Stimulated activated CD4-positive, alpha-beta T cell treated with anti-CD3 and anti-CD28 coated beads, Interleukin-2, amount 100 ng/mL, for 48 hours (primary cell): ENCODE results near the gene GRIN2D.
"Not testable (repeated sequence)": the region's sequence is repeated elsewhere in the genome, so short reads cannot be mapped to it uniquely, and the experiment has no call there.

Experiments
- DNase-seq, 2 donors: peaks; one replicate each; pipeline ENCODE4 v3.0.0-alpha.2; 2020

The GRIN2D gene

DNA sequence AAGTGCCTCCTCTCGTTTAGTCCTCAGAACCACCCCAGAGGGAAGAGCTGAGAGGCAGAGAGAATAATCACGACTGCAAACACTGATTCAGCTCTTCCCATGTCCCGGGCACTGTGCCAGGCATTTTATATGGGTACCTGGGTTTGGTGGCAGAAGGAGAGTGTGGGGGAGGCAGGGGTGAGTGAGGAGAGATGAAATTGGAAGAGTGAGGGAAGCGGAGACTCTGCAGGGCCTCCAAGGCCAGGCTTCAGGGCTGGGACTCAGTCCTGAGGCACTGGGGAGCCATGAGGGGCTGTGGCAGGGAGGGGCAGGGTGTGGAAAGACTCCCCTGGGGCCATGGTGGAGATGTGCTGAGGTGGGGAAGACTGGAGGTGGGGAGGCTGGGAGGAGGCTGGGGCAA lies 20.6 kb upstream of the GRIN2D start:
- DNase-seq = no peak

DNA sequence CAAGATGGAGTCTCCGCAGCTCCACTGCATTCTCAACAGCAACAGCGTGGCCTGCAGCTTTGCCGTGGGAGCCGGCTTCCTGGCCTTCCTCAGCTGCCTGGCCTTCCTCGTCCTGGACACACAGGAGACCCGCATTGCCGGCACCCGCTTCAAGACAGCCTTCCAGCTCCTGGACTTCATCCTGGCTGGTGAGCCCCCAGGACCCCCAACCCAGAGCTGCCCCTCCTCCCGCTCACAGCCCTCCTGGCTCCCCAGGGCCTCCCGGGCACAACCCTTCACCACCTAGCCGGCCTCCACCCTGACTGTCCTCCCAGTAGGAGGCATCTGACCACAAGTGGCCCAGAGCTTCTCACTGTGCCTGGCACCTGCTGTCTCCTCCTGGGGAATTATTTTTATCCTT lies 19.9 kb upstream of the GRIN2D start:
- no peak for DNase-seq

DNA sequence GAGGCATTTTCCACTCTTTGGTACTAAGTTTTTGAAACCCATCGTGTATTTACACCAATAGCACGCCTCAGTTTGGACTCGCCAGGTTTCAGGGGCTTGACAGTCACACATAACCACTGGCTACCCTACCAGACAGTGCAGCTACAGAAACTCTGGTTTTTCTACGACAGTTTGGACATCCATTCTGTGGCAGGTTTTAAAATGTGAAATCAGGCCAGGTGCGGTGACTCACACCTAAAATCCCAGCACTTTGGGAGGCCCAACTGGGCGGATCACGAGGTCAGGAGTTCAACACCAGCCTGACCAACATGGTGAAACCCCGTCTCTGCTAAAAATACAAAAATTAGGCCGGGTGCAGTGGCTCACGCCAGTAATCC lies 15.3 kb upstream of the GRIN2D start:
- DNase-seq = no peak

DNA sequence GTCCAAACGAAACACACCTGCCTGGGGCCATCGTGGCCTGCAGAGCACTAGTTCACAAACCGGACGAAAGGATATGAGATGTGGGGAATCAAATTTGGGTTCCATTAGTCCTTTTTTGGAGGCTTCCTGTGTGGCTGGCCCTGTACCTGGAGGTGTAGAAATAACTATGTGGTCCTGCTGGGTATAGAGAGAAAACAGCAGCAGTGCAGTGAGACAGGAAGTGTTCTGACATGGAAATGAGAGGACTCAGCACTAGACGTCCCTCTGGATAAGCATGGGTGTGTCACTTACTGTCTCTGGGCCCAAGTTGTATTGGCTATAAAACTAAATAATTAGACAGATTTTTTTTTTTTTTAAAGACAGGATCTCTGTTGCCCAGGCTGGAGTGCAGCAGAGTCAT lies 14.4 kb upstream of the GRIN2D start:
- no peak for DNase-seq

DNA sequence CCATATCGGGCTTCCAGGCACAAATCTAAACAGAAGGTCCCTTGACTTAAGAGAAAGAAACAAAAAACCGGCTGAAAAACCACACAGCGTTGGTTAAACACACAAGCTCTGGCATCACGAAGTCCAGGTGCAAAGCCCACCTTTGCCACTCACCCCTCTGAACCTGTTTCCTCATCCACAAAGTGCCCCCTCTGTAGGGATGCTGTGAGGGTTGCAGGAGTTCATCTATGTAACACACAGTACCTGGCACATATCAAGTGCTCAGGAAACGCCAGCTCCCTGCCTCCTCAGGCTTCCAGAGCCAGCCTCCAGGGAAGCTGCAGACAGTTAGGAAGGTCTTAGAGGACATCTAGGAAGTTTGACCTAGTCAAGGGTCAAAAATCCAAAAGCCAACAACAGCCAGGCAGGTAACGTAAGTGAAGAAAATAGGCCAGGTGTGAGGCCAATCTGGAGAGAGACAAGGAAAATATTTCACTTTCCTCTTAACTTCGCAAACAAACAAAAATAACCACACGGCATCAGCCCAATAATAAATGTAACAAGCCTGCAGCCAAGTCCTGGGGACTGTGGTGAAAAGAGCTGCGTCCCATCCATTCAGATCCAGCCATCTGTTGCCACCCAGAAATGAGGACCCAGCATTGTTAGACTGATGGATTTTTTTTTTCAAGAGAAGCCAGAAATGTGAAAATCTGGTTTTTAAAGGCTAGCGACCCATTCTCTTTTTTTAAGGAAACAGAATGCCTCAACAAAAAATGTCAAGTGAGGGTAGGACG lies 12.1 kb upstream of the GRIN2D start:
- no peak for DNase-seq

DNA sequence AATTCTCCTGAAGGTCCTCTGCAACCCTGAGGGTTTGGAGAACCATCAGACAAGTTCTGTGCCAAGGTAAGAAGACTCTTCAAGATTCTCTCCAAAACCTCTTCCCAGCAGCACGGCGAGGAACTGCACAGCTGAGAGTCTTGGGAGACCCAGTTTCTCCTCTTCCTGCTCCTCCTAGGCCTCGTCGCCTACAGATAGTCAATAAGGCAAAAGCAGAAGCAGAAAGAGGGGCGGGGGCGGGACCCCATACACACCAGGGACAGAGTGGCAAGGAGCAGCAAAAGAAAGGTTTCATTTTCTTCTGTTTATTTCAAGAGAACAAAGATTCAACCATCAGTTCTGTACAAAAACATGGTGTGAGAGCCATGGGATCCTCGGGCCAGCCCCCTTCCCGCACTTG lies 11.2 kb upstream of the GRIN2D start:
- no peak for DNase-seq

DNA sequence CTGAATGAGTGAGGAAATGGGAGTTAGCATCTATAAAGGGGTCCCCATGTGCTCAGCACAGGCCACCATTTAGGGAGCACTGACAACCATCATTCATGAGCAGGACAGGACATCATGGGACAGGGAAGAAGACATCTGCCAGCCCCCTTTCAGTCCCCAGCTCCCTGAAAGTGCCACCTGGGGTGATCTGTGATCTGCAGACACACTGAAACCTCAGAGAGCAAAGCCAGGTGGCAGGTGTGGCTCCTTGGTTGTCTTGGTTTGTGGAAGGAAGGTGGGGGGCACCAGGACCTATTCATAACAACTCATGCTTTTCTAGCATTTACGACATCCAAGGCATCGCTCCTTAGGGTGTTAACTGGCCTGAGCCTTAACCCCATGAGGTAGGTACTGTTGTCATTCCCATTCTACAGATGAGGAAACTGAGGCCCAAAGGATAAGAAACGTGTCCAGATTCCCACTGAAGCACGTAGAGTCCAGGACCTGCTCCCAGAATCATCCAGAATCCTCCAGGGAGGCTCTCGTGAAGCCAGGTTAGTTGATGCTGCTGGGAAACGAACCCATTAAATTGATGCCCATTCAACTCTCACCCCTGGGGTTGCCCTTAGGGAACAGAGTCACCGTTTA lies 7.9 kb upstream of the GRIN2D start:
- no peak for DNase-seq

DNA sequence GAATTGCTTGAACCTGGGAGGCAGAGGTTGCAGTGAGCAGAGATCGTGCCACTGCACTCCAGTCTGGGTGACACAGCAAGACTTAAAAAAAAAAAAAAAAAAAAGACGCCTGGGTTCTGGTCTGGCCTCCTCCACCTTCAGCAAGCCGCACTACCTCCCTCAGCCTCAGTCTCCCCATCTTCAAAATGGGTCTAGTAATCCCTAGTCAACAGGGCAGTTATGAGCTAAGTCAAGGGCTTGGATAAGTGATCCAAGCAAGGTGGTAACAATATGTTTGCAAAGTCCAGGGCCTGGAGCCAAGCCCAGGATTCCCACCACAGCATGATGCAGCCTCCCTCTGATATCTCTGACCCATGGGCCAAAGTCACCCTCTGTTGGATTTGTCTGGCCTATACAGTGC lies 6.5 kb upstream of the GRIN2D start:
- DNase-seq = no peak

DNA sequence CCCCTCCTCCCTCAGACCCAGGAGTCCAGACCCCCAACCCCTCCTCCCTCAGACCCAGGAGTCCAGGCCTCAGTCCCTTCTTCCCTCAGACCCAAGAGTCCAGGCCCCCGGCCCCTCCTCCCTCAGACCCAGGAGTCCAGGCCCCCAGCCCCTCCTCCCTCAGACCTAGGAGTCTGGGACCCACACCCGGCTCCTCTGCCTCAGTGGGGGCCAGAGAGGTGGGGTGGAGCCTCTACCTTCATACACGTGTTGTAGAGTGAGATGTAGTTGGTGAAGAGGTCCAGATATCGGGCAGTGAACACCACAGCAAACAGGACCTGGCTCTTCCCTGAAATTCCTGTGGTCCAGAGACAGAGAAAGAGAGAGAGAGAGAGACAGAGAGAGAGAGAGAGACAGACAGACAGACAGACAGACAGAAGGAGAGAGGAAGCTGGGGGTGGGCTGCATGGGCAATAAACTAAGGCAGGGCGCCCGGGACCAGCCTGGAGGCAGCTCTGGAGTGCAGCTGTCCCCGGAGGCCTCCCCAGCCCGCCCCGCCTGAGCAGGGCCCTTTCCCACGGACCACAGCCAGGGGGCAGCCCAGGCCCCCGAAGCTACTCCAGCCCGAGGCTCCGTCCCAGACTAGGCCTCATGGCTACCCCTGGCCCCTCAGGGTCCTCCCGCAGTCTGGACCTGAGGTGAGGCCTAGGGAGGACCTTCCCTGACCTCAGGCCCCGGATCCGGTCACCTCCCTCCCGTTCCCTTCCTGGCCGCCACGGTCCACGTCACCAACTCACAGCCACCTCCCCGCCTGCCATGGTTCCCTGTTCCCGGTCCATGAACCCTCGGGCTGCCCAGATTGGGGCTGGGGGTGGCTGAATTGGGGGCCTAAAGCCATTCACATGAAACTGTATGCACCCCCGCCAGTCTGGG lies 3.0 kb upstream of the GRIN2D start:
- DNase-seq = peak; percentile 53 to 54

DNA sequence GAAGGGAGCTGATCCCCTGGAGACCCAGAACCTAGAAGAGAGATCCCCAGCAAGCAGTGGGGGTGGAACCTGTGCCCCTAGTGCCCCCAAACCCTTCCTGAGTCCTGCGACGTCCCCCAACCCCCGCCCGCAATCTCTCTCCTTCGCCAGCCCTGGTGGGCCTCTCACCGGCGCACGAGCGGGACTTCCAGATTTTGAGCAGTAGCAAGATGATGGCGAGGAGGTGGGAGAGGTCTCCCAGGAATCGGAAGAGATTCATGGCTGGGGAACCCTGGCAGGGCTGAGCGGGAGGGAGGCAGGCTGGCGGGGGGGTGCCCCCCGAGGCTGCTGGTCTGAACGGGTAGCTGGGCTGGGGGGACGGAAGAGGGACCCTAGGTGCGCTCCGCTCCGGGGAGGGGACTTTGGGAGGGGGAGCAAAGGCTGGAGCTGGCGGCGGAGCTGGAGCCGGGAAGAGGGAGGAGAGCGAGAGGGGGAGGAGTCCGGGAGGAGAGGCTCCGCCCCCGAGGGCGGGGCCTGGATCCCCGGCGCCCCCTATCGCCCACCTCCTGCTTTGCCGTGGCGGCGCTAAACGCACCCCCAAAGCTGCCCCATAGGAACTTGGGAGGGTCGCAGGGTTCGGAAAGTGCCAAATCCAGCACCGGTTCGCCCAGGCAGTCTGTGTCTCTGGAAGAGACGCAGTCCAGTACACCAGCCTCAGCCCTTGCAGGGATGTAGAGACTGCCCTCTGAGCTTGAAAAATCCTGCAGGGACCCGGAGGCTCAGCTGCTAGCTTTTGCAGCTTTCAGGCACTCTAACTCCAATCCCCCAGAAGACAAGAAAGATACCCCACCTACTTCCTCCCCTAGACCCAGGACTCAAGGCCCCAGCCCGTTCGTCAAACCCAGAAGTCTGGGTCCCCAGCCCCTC lies 2.1 kb upstream of the GRIN2D start, which contains the start of gene KDELR1:
TSS of gene KDELR1 (minus strand) at position 452 of the 906 bp plus-strand sequence. CDS start at position 259, 193 bp downstream.
- DNase-seq = peak; percentile 71 to 80

DNA sequence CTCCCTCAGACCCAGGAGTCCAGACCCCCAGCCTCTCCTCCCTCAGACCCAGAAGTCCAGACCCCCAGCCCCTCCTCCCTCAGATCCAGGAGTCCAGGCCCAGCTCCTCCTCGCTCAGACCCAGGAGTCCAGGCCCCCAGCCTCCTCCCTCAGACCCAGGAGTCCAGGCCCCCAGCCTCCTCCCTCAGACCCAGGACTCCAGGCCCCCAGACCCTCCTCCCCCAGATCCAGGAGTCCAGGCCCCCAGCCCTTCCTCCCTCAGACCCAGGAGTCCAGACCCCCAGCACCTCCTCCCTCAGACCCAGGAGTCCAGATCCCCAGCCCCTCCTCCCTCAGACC lies 1.5 kb upstream of the GRIN2D start:
- not testable (repeated sequence) for DNase-seq

DNA sequence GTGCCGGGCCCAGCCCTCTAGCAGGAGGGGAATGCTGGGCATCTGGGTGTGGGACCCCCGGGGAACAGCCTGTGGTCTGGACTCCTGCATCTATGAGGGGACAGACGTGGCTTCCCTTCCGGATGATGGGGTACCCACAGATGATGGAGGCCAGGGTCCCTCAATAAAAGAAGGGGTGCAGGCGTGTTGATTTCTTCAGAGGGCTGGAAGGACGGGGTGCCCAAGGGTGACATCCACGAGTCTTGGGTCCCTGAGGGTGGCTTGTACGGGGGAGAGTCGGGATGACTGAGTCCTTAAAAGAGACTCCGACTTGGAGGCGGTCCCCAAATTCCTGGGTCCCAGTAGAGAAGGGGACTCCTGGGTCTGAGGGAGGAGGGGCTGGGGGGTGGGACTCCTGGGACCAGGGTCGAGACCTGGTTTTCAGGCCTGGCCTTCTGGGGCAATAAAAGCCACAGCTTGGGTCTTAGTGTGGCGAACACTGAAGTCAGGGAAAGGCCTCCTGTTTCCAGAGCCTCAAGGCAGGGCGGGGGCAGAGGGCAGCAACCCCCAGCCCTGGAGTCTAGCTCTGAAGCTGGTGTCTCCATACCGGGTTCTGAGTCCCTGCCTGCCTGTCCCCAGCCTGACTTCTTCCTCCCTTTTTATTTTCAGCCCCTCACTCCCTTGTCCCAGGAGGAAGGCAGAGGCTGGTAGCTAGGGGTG lies 459 bp upstream of the GRIN2D start:
- DNase-seq = no peak

DNA sequence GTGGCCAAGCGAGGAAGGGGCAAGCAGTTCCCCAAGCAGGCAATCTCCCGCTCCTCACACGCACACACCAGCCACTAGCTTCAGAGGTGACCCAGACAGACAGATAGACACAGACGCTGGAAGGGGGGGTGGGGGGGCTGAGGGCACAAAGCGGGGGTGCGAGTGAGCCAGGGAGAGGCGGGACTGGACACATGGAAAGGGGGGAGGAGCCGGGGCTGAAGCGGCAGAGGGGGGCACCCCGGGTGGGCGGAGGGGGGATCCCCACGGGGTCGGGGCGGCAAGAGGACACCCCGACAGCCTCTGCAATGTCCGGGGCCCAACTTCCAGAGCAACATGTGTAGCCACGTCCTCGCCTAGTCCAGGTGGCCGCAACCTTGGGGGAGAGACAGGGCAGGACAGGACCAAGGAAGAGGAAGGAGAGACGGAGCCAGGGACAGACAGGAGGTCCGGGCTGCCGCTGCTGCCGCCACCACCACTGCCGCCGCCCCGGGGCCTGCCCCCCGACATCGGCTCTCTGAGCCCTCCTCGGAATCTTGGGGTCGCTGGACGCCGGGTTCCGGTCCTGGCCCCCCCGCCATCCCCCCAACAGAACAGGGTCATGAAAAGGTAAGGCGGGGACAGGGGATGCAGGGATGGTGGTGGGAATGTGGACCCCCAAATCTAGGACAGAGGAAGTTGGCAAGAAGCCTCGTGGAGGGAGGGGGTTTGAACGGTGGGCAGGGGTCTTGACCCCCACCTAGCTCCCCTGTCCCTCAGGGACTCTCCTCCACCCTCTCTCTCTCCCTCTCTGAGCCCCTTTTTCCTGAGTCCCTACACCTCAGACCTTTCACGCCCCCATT lies 1.1 kb downstream of the GRIN2D start:
- no peak for DNase-seq

DNA sequence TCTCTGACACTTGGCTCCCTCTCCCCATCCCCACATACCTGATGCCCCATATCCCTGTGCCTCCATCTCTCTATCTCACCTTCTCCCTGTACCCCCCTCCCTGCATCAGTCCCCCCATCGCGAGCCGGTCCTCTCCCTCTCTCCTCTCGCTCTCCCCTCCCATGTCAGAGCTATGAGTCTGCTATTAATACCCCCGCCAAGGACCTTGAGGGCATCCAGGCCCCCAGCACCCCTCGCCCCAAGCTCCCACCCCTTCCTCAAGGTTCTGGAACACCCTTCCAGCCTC lies 1.6 kb downstream of the GRIN2D start:
- DNase-seq = no peak

DNA sequence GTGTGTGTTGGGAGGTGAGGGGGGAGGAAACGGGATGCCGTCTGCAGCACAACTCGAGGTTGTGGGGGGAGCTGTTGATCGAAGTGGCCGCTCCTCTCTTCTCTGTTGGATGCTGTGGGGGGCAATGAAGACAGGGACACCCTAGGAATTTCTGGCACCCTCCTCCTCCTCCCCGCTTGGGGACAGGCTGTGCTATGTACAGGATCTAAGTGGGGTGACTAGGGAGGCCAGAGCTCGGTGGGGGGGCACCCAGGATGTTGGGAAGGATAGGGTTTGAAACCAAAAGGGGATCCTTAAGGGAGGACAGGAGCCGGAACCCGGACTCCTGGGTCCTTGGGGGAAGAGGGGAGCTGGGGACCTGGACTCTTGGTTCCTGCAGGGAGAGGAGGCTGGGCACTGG lies 2.0 kb downstream of the GRIN2D start:
- DNase-seq = no peak

DNA sequence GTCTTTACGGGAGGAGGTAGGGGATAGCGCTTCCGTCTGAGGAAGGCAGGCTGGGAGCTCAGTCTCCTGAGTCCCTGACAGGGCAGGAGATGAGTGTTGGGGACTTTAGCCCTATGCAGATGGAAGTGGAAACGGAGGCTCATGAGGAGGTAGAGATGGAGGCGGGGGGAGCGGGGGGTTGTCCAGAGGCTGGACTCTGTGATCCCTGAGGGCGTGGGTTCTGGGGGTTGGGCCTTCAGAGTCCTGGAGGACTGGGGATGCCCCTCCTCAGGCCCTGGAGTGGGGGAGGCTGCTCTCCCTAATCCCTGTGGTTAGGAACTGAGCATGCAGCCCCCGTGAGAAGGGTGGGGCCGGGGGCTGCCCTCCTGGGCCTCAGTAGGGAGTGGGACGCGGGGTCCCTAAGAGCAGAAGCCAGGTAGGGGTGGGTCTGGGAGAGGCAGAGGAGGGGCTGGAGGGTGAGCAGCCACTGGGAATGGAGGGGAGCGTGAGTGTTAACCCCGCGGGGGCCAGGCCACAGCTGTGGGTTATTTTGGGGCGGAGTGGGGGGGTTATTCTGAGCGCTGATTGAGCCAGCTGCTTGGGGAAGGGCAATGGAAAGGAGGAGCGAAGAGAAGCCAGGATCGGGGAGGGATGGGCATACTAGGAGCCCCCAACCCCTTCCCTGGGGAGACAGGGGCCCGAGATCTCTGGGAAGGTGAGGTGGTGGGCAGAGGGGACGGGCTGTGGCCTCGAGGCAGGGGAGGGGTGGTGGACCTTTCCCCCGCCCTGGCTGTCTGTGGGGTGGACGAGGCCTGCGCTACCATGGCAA lies 2.8 kb downstream of the GRIN2D start:
- no peak for DNase-seq

DNA sequence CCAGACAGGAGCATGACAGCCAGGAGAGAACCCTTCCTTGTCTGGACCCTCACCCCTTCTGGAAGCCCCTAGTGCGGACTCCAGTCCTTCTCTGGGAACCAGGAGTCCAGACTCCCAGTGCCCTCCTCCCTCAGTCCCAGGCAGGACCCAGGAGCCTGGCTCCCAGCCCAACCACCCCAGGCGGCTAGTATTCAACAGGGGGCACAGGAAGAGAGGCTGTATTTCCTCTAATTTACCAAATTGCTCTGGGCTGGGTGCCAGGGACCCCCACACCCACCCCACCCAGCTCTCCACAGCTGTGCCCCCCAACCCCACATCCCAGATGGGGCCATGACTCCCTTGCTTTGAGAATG lies 3.3 kb downstream of the GRIN2D start:
- no peak for DNase-seq

DNA sequence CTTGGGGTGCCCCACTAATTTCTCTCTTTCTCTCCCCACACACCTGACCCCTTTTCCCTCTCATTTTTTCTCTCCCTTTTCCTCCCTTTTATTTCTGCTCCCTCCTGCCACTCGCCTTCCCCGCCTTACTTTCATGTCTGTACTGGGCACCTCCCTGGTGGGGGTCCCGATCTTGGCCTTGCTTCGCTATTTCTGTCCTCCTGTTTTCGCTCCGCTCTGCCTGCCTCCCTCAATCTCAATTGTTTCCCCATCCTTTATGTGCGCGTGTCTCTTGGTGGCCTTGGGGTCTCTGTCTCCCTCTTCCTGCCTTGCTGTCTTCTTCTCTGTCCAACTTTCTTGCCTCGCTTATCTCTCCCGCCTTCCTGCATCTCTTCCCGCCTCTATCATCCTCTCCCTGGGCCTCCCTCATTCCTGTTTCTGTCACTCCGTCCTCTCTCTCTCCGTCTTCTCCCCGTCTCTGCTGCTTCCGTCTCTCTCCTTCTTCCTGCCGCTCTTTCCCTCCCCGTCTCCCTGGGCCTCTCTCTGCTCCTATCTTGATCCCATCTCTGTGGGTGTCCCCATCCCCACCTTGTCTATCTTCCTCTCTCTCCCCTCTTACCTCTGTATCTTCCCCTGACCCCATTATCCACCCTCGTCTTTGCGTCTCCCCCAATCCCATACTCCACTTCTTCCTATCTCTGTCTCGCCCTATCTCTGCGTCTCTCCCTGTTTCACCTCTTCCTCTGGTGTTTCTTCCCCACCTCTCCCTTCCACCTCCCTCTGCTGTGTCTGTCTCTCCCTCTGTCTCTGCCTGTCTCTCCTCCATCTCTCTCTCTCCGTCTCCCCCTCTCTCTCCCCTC lies 4.0 kb downstream of the GRIN2D start:
- DNase-seq = no peak

DNA sequence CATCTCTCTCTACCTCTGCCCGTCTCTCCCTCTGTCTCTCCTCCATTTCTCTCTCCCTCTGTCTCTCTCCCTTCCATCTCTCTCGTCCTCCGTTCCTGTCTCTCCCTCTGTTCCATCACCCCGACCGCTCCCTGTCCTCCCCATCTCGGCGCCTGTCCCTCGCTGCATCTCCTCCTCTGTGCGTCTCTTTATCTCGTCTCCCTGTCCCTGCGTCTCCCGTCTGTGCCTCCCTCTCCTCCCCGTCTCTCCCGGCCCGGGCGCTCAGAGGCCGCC lies 4.6 kb downstream of the GRIN2D start:
- no peak for DNase-seq
